Kidney epithelial cell (primary cell): ENCODE measurements around the gene GPR158. TPM values are rescaled to one million over a fixed set of nuclear protein-coding genes. Genes with fewer than 3 reads are reported as not detected.

Source experiments
- DNase-seq: peaks from one replicate; pipeline ENCODE4 v3.0.0-alpha.2; 2010; ENCODE audit warnings: low read depth
- H3K27me3 ChIP-seq: 2 replicates; pipeline ENCODE4 v1.6.0; 2011; ENCODE audit warnings: low read length; ENCODE audit not compliant: control insufficient read depth, insufficient read depth
- H3K36me3 ChIP-seq: 2 replicates; pipeline ENCODE4 v1.5.1; 2011; ENCODE audit warnings: low read length; ENCODE audit not compliant: control insufficient read depth, insufficient read depth
- H3K4me3 ChIP-seq: 2 replicates; pipeline ENCODE4 v1.5.1; 2011; ENCODE audit warnings: low read depth, mild to moderate bottlenecking, control low read depth, low read length
- CTCF ChIP-seq: IDR thresholded peaks from 2 replicates; pipeline ENCODE4 v1.5.1; 2011; ENCODE audit warnings: mild to moderate bottlenecking, moderate library complexity, low read length, control low read depth, inconsistent platforms; ENCODE audit not compliant: insufficient read depth, poor library complexity, severe bottlenecking
- total RNA-seq: library from RNA; depleted of rRNA; stranded (reverse); fragments of >200 nt; gene quantifications from 2 replicates; pipeline ENCODE4 v1.2.3, GENCODE V29; 2015

Gene GPR158
- total RNA-seq, 1 donor from 2014 or later, result not detected

GRCh38 chr10:25483999-25484398 lies 309.2 kb downstream of the GPR158 start:
- TF ChIP-seq CTCF, result no peak
- no peaks in the 10 kb centered on the region for H3K27me3 ChIP-seq
- no peak for DNase-seq

GRCh38 chr10:25487266-25487665 lies 312.5 kb downstream of the GPR158 start:
- TF ChIP-seq CTCF, result no peak
- DNase-seq, result no peak

More at GRCh38 chr10:25483999-25484398, 309.2 kb downstream of the GPR158 start:
- H3K4me3 ChIP-seq, result no peak overlapping the region
- no peaks in the 10 kb centered on the region for H3K36me3 ChIP-seq

GRCh38 chr10:25492040-25492439 lies 317.2 kb downstream of the GPR158 start:
- Histone ChIP-seq H3K4me3 (no peak overlapping the region), H3K36me3 (no peaks in the 10 kb centered on the region), H3K27me3 (no peaks in the 10 kb centered on the region)
- TF ChIP-seq CTCF, result no peak
- DNase-seq, result no peak

More at GRCh38 chr10:25487266-25487665, 312.5 kb downstream of the GPR158 start:
- Histone ChIP-seq H3K36me3 (no peaks in the 10 kb centered on the region), H3K27me3 (no peaks in the 10 kb centered on the region), H3K4me3 (no peak overlapping the region)

- Histone ChIP-seq H3K4me3 (no peak overlapping the region), H3K27me3 (no peaks in the 10 kb centered on the region), H3K36me3 (no peaks in the 10 kb centered on the region)
- DNase-seq, result no peak
- no peak for TF ChIP-seq CTCF
Observed at GRCh38 chr10:25492680-25493079, 317.9 kb downstream of the GPR158 start.

- Histone ChIP-seq H3K27me3 (no peaks in the 10 kb centered on the region), H3K4me3 (no peak overlapping the region), H3K36me3 (no peaks in the 10 kb centered on the region)
- DNase-seq, result peak; percentile 48
- no peak for TF ChIP-seq CTCF
Observed at GRCh38 chr10:25493122-25493893, 318.5 kb downstream of the GPR158 start.

GRCh38 chr10:25497246-25497645 lies 322.4 kb downstream of the GPR158 start:
- no peak for DNase-seq
- Histone ChIP-seq H3K36me3 (no peaks in the 10 kb centered on the region), H3K4me3 (no peak overlapping the region), H3K27me3 (no peaks in the 10 kb centered on the region)
- TF ChIP-seq CTCF, result no peak
